Nephron progenitor cell (in vitro differentiated cells): ENCODE data around the gene LRP1B.

Experiments
- DNase-seq: peaks from one replicate; pipeline ENCODE4 v3.0.0; 2021
- H3K27ac Mint-ChIP-seq: 2 replicates; pipeline ENCODE4 v1.8.0; 2021; ENCODE audit warnings: mild to moderate bottlenecking, moderate library complexity, mixed read lengths
- H3K27me3 Mint-ChIP-seq: 2 replicates; pipeline ENCODE4 v1.8.0; 2021; ENCODE audit warnings: mild to moderate bottlenecking, low read depth, mixed read lengths; ENCODE audit not compliant: poor library complexity
- H3K36me3 Mint-ChIP-seq: 2 replicates; pipeline ENCODE4 v1.8.0; 2021; ENCODE audit warnings: low read depth, mixed read lengths
- H3K4me1 Mint-ChIP-seq: 2 replicates; pipeline ENCODE4 v1.8.0; 2021; ENCODE audit warnings: mixed read lengths
- H3K4me3 Mint-ChIP-seq: 2 replicates; pipeline ENCODE4 v1.8.0; 2021; ENCODE audit warnings: mild to moderate bottlenecking, moderate library complexity, mixed read lengths
- H3K9me3 Mint-ChIP-seq: 2 replicates; pipeline ENCODE4 v1.8.0; 2021; ENCODE audit warnings: mild to moderate bottlenecking, moderate library complexity, mixed read lengths
- CTCF ChIP-seq: fragments of 200-600 bp; sonication (generic); IDR thresholded peaks from 2 replicates; pipeline ENCODE4 v1.5.0; 2021; ENCODE audit warnings: antibody characterized with exemption

Gene LRP1B

GRCh38 chr2:142127248-142127647 is 3.6 kb downstream of the LRP1B start:
- Mint-ChIP-seq H3K4me3 (no peak overlapping the region), H3K27ac (no peak overlapping the region), H3K9me3 (no peaks in the 10 kb centered on the region), H3K4me1 (peaks cover 19% of the 10 kb centered on the region), H3K36me3 (no peaks in the 10 kb centered on the region), H3K27me3 (peaks cover 43% of the 10 kb centered on the region)
- no peak for DNase-seq
- TF ChIP-seq CTCF = no peak

GRCh38 chr2:142124706-142125105 is 6.1 kb downstream of the LRP1B start:
- H3K27ac Mint-ChIP-seq = no peak overlapping the region
- no peak for DNase-seq
- no peak overlapping the region for H3K4me3 Mint-ChIP-seq
- no peaks in the 10 kb centered on the region for H3K9me3 Mint-ChIP-seq
- TF ChIP-seq CTCF = no peak
- H3K27me3 Mint-ChIP-seq = peaks cover 24% of the 10 kb centered on the region
- peaks cover 1% of the 10 kb centered on the region for H3K4me1 Mint-ChIP-seq
- no peaks in the 10 kb centered on the region for H3K36me3 Mint-ChIP-seq

DNA sequence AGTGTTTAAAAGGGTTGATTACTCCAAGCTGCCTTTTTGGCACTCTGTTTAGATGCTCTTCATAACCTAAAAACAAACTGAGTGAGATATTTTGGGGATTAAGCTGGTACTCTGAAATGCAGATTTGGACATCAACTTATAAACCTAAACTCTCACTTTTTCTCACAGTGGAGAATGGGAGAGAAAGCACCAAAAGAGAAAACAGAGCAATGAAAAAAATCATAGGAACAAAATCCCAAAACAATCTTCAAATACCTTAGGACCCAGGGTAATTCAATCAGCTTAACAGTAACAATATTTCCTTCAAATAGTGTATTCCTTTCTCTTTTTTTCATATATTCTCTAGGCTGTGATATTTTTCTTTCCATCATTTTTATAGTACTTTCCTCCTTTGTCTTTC is 11.5 kb downstream of the LRP1B start:
- DNase-seq = no peak

DNA sequence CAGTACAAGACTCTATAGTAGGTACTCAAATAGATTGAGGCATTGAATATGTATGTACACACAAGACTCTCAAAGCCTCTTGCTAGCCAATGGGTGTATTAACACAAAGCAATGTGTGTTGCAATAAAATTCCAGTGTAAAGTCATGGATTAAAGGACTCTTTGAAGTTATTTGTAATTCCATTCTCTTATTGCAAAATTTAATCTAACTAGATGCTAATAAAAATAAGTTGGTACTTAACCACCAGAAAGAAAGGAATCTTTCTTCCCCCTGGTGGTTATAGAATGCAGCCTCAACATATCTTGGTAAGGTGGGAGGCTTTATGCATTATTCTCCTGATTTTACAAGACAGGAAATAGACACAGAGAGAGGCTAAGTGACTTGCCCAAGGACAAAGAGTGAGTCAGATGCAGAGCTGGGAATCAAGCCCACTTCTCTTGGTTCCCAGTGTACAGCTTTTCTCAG is 18.0 kb downstream of the LRP1B start:
- Mint-ChIP-seq H3K9me3 (no peaks in the 10 kb centered on the region), H3K4me3 (no peak overlapping the region), H3K4me1 (no peaks in the 10 kb centered on the region), H3K27me3 (no peaks in the 10 kb centered on the region), H3K27ac (no peak overlapping the region), H3K36me3 (no peaks in the 10 kb centered on the region)
- TF ChIP-seq CTCF = no peak
- DNase-seq = no peak

More for the DNA sequence above, 11.5 kb downstream of the LRP1B start:
- Mint-ChIP-seq H3K9me3 (no peaks in the 10 kb centered on the region), H3K27ac (no peak overlapping the region), H3K27me3 (no peaks in the 10 kb centered on the region), H3K36me3 (no peaks in the 10 kb centered on the region), H3K4me3 (no peak overlapping the region), H3K4me1 (no peaks in the 10 kb centered on the region)
- TF ChIP-seq CTCF = no peak

GRCh38 chr2:142104134-142104758 is 26.6 kb downstream of the LRP1B start:
- Mint-ChIP-seq H3K4me1 (no peaks in the 10 kb centered on the region), H3K9me3 (no peaks in the 10 kb centered on the region), H3K27me3 (no peaks in the 10 kb centered on the region), H3K4me3 (no peak overlapping the region), H3K27ac (no peak overlapping the region), H3K36me3 (no peaks in the 10 kb centered on the region)
- no peak for DNase-seq
- no peak for TF ChIP-seq CTCF

GRCh38 chr2:142100970-142101369 is 29.8 kb downstream of the LRP1B start:
- Mint-ChIP-seq H3K9me3 (no peaks in the 10 kb centered on the region), H3K4me1 (no peaks in the 10 kb centered on the region), H3K4me3 (no peak overlapping the region), H3K36me3 (no peaks in the 10 kb centered on the region), H3K27me3 (no peaks in the 10 kb centered on the region), H3K27ac (no peak overlapping the region)
- DNase-seq = no peak
- TF ChIP-seq CTCF = no peak
